Activated naive CD4-positive, alpha-beta T cell treated with anti-CD3 and anti-CD28 coated beads, Interleukin-2, amount 50 U/mL, for 16 hours (primary cell): ENCODE data around the gene ELF5.

Experiments used
- DNase-seq: peaks from one replicate; pipeline ENCODE4 v3.0.0-alpha.2; 2020

Gene ELF5

GRCh38 chr11:34448223-34448994, 65.2 kb downstream of the ELF5 start:
- no peak for DNase-seq

- DNase-seq = no peak
These were observed 66.5 kb downstream of the ELF5 start for GRCh38 chr11:34447044-34447443.

- no peak for DNase-seq
These were observed 67.2 kb downstream of the ELF5 start for GRCh38 chr11:34446386-34446785.

- DNase-seq = no peak
These were observed 67.6 kb downstream of the ELF5 start for GRCh38 chr11:34445956-34446355.

GRCh38 chr11:34444428-34444827, 69.2 kb downstream of the ELF5 start:
- no peak for DNase-seq

GRCh38 chr11:34443136-34443535, 70.5 kb downstream of the ELF5 start:
- DNase-seq = no peak

- no peak for DNase-seq
These were observed 71.8 kb downstream of the ELF5 start for GRCh38 chr11:34441814-34442213.

GRCh38 chr11:34439610-34440198, 73.9 kb downstream of the ELF5 start:
- DNase-seq = no peak

GRCh38 chr11:34438529-34439507, 74.8 kb downstream of the ELF5 start, which contains the start of gene CAT:
TSS of gene CAT (plus strand) at chr11:34438934. CDS start at chr11:34439014, 80 bp downstream.
- peak; percentile 99 for DNase-seq

GRCh38 chr11:34437224-34438125, 76.1 kb downstream of the ELF5 start:
- DNase-seq = no peak

GRCh38 chr11:34433899-34434298, 79.7 kb downstream of the ELF5 start:
- no peak for DNase-seq

GRCh38 chr11:34432822-34433221, 80.8 kb downstream of the ELF5 start:
- no peak for DNase-seq

GRCh38 chr11:34431979-34432378, 81.6 kb downstream of the ELF5 start:
- no peak for DNase-seq
